ENCODE data around the gene MASP1. TPM values are rescaled to one million over a fixed set of nuclear protein-coding genes. Genes with fewer than 3 reads are reported as not detected.
"Not testable (repeated sequence)": the region's sequence is repeated elsewhere in the genome, so short reads cannot be mapped to it uniquely, and the experiment has no call there.

Gene MASP1
- polyA plus RNA-seq, 1 donor from 2014 or later, result 0.19 TPM

- Histone ChIP-seq H3K27ac (ENCODE audit: low read length) (no peak overlapping the region), H2AFZ (ENCODE audit: low read depth, low read length) (no peak overlapping the region), H3K27me3 (ENCODE audit: insufficient read depth, low read depth, low read length) (no peaks in the 10 kb centered on the region), H3F3A (ENCODE audit: insufficient read depth, low read length, poor library complexity, severe bottlenecking) (no peaks in the 10 kb centered on the region), H4K20me1 (ENCODE audit: insufficient read depth) (no peaks in the 10 kb centered on the region), H3K36me3 (ENCODE audit: insufficient read depth, low read length) (no peaks in the 10 kb centered on the region), H3K9me3 (ENCODE audit: low read length) (no peaks in the 10 kb centered on the region), H3K9me2 (ENCODE audit: insufficient read depth, low read length) (no peaks in the 10 kb centered on the region), H3K79me2 (replicated peaks; ENCODE audit: insufficient read depth, low read length) (no peaks in the 10 kb centered on the region), H3K9ac (ENCODE audit: low read length) (no peak overlapping the region), H3K4me2 (ENCODE audit: low read length) (no peak overlapping the region), H3K4me3 (ENCODE audit: low read length) (no peak overlapping the region)
- TF ChIP-seq TAF1 (IDR thresholded peaks at IDR 0.05; ENCODE audit: low read depth) (no peak), SMC3 (conservative IDR thresholded peaks at IDR 0.05; ENCODE audit: poor library complexity) (no peak), REST (IDR thresholded peaks at IDR 0.05; ENCODE audit: borderline replicate concordance) (no peak), EZH2 (IDR thresholded peaks at IDR 0.05; ENCODE audit: borderline replicate concordance, insufficient read depth, low read length, poor library complexity, severe bottlenecking) (no peak), POLR2AphosphoS5 (IDR thresholded peaks at IDR 0.05) (no peak), MXI1 (conservative IDR thresholded peaks at IDR 0.05; ENCODE audit: poor library complexity, severe bottlenecking) (no peak), EP300 (conservative IDR thresholded peaks at IDR 0.05; ENCODE audit: poor library complexity, severe bottlenecking) (no peak), RAD21 (conservative IDR thresholded peaks at IDR 0.05) (no peak)
- TF ChIP-seq, protein P1, sequence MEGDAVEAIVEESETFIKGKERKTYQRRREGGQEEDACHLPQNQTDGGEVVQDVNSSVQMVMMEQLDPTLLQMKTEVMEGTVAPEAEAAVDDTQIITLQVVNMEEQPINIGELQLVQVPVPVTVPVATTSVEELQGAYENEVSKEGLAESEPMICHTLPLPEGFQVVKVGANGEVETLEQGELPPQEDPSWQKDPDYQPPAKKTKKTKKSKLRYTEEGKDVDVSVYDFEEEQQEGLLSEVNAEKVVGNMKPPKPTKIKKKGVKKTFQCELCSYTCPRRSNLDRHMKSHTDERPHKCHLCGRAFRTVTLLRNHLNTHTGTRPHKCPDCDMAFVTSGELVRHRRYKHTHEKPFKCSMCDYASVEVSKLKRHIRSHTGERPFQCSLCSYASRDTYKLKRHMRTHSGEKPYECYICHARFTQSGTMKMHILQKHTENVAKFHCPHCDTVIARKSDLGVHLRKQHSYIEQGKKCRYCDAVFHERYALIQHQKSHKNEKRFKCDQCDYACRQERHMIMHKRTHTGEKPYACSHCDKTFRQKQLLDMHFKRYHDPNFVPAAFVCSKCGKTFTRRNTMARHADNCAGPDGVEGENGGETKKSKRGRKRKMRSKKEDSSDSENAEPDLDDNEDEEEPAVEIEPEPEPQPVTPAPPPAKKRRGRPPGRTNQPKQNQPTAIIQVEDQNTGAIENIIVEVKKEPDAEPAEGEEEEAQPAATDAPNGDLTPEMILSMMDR (IDR thresholded peaks at IDR 0.05; ENCODE audit: poor library complexity, severe bottlenecking), result no peak
These were observed 85.9 kb downstream of the MASP1 start for GRCh38 chr3:187205683-187206082.

DNA sequence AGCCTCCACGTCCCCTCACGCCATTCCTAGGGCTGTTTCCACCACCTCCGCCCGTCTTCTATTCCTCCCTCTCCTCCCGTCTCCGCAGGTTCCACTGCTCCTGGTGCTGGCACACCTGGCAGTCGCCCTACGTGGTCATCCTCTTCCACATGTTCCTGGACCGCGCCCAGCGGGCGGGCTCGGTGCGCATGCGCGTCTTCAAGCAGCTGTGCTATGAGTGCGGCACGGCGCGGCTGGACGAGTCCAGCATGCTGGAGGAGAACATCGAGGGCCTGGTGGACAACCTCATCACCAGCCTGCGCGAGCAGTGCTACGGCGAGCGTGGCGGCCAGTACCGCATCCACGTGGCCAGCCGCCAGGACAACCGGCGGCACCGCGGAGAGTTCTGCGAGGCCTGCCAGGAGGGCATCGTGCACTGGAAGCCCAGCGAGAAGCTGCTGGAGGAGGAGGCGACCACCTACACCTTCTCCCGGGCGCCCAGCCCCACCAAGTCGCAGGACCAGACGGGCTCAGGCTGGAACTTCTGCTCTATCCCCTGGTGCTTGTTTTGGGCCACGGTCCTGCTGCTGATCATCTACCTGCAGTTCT, 92.0 kb downstream of the MASP1 start:
- H3K9me3 ChIP-seq (ENCODE audit: low read length); H3K9ac ChIP-seq (ENCODE audit: low read length); H3K27me3 ChIP-seq (ENCODE audit: insufficient read depth, low read depth, low read length); H4K20me1 ChIP-seq (ENCODE audit: insufficient read depth); H3K36me3 ChIP-seq (ENCODE audit: insufficient read depth, low read length); H3K79me2 ChIP-seq (replicated peaks; ENCODE audit: insufficient read depth, low read length); H3K27ac ChIP-seq (ENCODE audit: low read length); H2AFZ ChIP-seq (ENCODE audit: low read depth, low read length); H3K9me2 ChIP-seq (ENCODE audit: insufficient read depth, low read length); H3K4me2 ChIP-seq (ENCODE audit: low read length); H3F3A ChIP-seq (ENCODE audit: insufficient read depth, low read length, poor library complexity, severe bottlenecking); H3K4me3 ChIP-seq (ENCODE audit: low read length): not testable (repeated sequence)

- no peaks in the 10 kb centered on the region for H3K9me2 ChIP-seq (ENCODE audit: insufficient read depth, low read length)
- no peaks in the 10 kb centered on the region for H3K9me3 ChIP-seq (ENCODE audit: low read length)
- no peak overlapping the region for H3K4me2 ChIP-seq (ENCODE audit: low read length)
- no peak overlapping the region for H3K9ac ChIP-seq (ENCODE audit: low read length)
- no peak overlapping the region for H3K27ac ChIP-seq (ENCODE audit: low read length)
- H3K79me2 ChIP-seq (replicated peaks; ENCODE audit: insufficient read depth, low read length), result no peaks in the 10 kb centered on the region
- H2AFZ ChIP-seq (ENCODE audit: low read depth, low read length), result no peak overlapping the region
- no peak for TF ChIP-seq EP300 (conservative IDR thresholded peaks at IDR 0.05; ENCODE audit: poor library complexity, severe bottlenecking)
- TF ChIP-seq, protein P1 (IDR thresholded peaks at IDR 0.05; ENCODE audit: poor library complexity, severe bottlenecking), result no peak
- TF ChIP-seq POLR2AphosphoS5 (IDR thresholded peaks at IDR 0.05), result no peak
- no peak for TF ChIP-seq MXI1 (conservative IDR thresholded peaks at IDR 0.05; ENCODE audit: poor library complexity, severe bottlenecking)
- no peak for TF ChIP-seq RAD21 (conservative IDR thresholded peaks at IDR 0.05)
- no peak for TF ChIP-seq TAF1 (IDR thresholded peaks at IDR 0.05; ENCODE audit: low read depth)
- TF ChIP-seq REST (IDR thresholded peaks at IDR 0.05; ENCODE audit: borderline replicate concordance), result no peak
- no peak for TF ChIP-seq EZH2 (IDR thresholded peaks at IDR 0.05; ENCODE audit: borderline replicate concordance, insufficient read depth, low read length, poor library complexity, severe bottlenecking)
- H3K27me3 ChIP-seq (ENCODE audit: insufficient read depth, low read depth, low read length), result no peaks in the 10 kb centered on the region
- no peaks in the 10 kb centered on the region for H3K36me3 ChIP-seq (ENCODE audit: insufficient read depth, low read length)
- peak overlapping the region; percentile 53 for H3K4me3 ChIP-seq (ENCODE audit: low read length)
- H3F3A ChIP-seq (ENCODE audit: insufficient read depth, low read length, poor library complexity, severe bottlenecking), result no peaks in the 10 kb centered on the region
- no peaks in the 10 kb centered on the region for H4K20me1 ChIP-seq (ENCODE audit: insufficient read depth)
These were observed 93.0 kb downstream of the MASP1 start for GRCh38 chr3:187198490-187198889.

Data from neural cell (in vitro differentiated cells).